ENCODE measurements around the gene SNX20. TPM values are rescaled to one million over a fixed set of nuclear protein-coding genes. Genes with fewer than 3 reads are reported as not detected.

The SNX20 gene
- total RNA-seq, 1 experiment from 2014 or later, result not detected

DNA sequence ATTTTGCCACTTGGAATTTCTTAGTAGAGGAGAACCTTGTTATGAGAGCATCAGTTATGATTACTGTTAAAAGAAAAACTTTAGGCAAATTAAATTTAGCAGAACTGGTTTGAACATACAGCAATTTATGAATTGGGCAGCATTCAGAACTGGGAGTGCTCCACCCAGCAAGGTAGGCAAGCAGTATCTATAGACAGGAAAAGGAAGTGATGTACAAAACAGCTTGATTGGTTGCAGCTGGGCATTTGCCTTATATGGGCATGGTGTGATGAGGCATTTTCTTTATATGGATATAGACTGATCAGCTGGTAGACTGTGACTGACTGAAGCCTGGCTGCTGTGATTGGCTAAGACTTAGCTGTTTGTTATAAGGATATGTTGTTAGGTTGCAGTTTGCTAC is 43.2 kb upstream of the SNX20 start:
- no peak overlapping the region for H4K5ac ChIP-seq (ENCODE audit: insufficient read length, low read depth, low read length)
- no peak overlapping the region for H2BK12ac ChIP-seq (ENCODE audit: insufficient read length, low read depth, low read length)
- no peak overlapping the region for H3T11ph ChIP-seq (ENCODE audit: low read length)
- H4K8ac ChIP-seq (replicated peaks; ENCODE audit: insufficient read length, low read depth, low read length), result no peak overlapping the region
- no peak overlapping the region for H3K56ac ChIP-seq (ENCODE audit: insufficient read length, low read depth, low read length)
- H3K23me2 ChIP-seq (ENCODE audit: insufficient read length, low read depth, low read length, poor library complexity, severe bottlenecking), result no peaks in the 10 kb centered on the region
- H3K9ac ChIP-seq (ENCODE audit: extremely low read depth, insufficient read length, low read length), result no peak overlapping the region
- H2BK20ac ChIP-seq (ENCODE audit: low read depth, low read length, poor library complexity, severe bottlenecking), result no peak overlapping the region
- H2BK5ac ChIP-seq (ENCODE audit: insufficient read length, low read length), result no peak overlapping the region
- TF ChIP-seq, protein P1, sequence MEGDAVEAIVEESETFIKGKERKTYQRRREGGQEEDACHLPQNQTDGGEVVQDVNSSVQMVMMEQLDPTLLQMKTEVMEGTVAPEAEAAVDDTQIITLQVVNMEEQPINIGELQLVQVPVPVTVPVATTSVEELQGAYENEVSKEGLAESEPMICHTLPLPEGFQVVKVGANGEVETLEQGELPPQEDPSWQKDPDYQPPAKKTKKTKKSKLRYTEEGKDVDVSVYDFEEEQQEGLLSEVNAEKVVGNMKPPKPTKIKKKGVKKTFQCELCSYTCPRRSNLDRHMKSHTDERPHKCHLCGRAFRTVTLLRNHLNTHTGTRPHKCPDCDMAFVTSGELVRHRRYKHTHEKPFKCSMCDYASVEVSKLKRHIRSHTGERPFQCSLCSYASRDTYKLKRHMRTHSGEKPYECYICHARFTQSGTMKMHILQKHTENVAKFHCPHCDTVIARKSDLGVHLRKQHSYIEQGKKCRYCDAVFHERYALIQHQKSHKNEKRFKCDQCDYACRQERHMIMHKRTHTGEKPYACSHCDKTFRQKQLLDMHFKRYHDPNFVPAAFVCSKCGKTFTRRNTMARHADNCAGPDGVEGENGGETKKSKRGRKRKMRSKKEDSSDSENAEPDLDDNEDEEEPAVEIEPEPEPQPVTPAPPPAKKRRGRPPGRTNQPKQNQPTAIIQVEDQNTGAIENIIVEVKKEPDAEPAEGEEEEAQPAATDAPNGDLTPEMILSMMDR (conservative IDR thresholded peaks at IDR 0.05), result no peak
- H3K27ac ChIP-seq (ENCODE audit: insufficient read length, low read depth, low read length), result no peak overlapping the region
- H2BK15ac ChIP-seq (ENCODE audit: low read depth, low read length), result no peak overlapping the region
- H2AK5ac ChIP-seq (ENCODE audit: insufficient read length, low read length), result no peak overlapping the region
- H3K4me1 Mint-ChIP-seq, result peaks cover 5% of the 10 kb centered on the region in 2 experiments
- H3K36me3 Mint-ChIP-seq (ENCODE audit: insufficient read depth in 1 of 3, low read depth in 3 of 3), result no peaks in the 10 kb centered on the region
- H3K79me2 ChIP-seq (ENCODE audit: insufficient read depth, low read length), result no peaks in the 10 kb centered on the region
- H3K4me3 Mint-ChIP-seq, result no peak overlapping the region
- H2BK120ac ChIP-seq (ENCODE audit: low read depth, low read length, poor library complexity, severe bottlenecking), result no peak overlapping the region
- peaks cover 4% of the 10 kb centered on the region for H3K9me3 ChIP-seq (ENCODE audit: control insufficient read depth, low read depth, low read length)
- DNase-seq, result no peak
- H3K14ac ChIP-seq (ENCODE audit: insufficient read depth, low read length), result no peak overlapping the region
- no peak overlapping the region for H3K27ac Mint-ChIP-seq
- H4K20me1 ChIP-seq (ENCODE audit: control insufficient read depth, insufficient read depth, insufficient read length), result no peaks in the 10 kb centered on the region
- peaks cover 3% of the 10 kb centered on the region; the same call in 1 of the 2 replicates for H3K27me3 Mint-ChIP-seq (ENCODE audit: low read depth)
- H3K4me1 ChIP-seq (ENCODE audit: insufficient read depth, low read length), result no peaks in the 10 kb centered on the region
- H3K27me3 ChIP-seq (ENCODE audit: insufficient read depth, low read length), result no peaks in the 10 kb centered on the region
- no peak overlapping the region for H3K4ac ChIP-seq (ENCODE audit: low read depth, low read length)
- H3K4me2 ChIP-seq (ENCODE audit: insufficient read depth, insufficient read length, low read length), result no peak overlapping the region
- no peak overlapping the region for H3K23ac ChIP-seq (ENCODE audit: insufficient read length, low read depth, low read length)
- no peak overlapping the region for H2AFZ ChIP-seq (ENCODE audit: low read length)
- H3K9me3 Mint-ChIP-seq, result peaks cover 0 to 4% of the 10 kb centered on the region in 2 experiments; a peak in 2 of 5 replicates
- H3K79me1 ChIP-seq (ENCODE audit: insufficient read depth, low read depth, low read length, poor library complexity, severe bottlenecking), result no peaks in the 10 kb centered on the region
- H4K91ac ChIP-seq (ENCODE audit: insufficient read length, low read depth, low read length), result no peak overlapping the region
- no peak overlapping the region for H3K18ac ChIP-seq (ENCODE audit: insufficient read length, low read depth, low read length)

Measured in H9 (cell line).